ENCODE measurements around the gene SMG6.

- no peak for TF ChIP-seq CTCF (IDR thresholded peaks at IDR 0.05)
- TF ChIP-seq ZFX (IDR thresholded peaks at IDR 0.05; ENCODE audit: borderline replicate concordance) = no peak
Measured at GRCh38 chr17:2049333-2050299, 254.0 kb downstream of the SMG6 start.

All from 22Rv1 (cell line).